Liver (tissue), 9 donors: Measurements from ENCODE around the gene EGFR. TPM values are rescaled to one million over a fixed set of nuclear protein-coding genes. Genes with fewer than 3 reads are reported as not detected.

Source experiments
- DNase-seq: peaks from one replicate; pipeline ENCODE4 v3.0.0-alpha.2; 2017; ENCODE audit warnings: low spot score
- H3K27ac ChIP-seq, 2 donors: one replicate each; pipeline ENCODE4 v1.7.0; 2013; ENCODE audit warnings: inconsistent platforms in 2 of 2, low read length in 2 of 2, control low read depth in 1 of 2, low read depth in 1 of 2, mild to moderate bottlenecking in 1 of 2
- H3K27me3 ChIP-seq, 4 donors: one replicate each; pipeline versions ENCODE4 v1.6.1 to v1.7.0; 2013; ENCODE audit warnings: low read length in 3 of 4, inconsistent platforms in 1 of 4, mild to moderate bottlenecking in 1 of 4, moderate library complexity in 1 of 4; ENCODE audit not compliant: control insufficient read depth in 4 of 4, insufficient read depth in 4 of 4
- H3K36me3 ChIP-seq, 4 donors: one replicate each; pipeline versions ENCODE4 v1.6.1 to v1.7.0; 2013; ENCODE audit warnings: low read length in 3 of 4, mild to moderate bottlenecking in 3 of 4, low read depth in 1 of 4, moderate library complexity in 1 of 4; ENCODE audit not compliant: control insufficient read depth in 4 of 4, insufficient read depth in 3 of 4
- H3K4me1 ChIP-seq, 4 donors: one replicate each; pipeline versions ENCODE4 v1.6.1 to v1.7.0; 2013; ENCODE audit warnings: low read length in 3 of 4, mild to moderate bottlenecking in 3 of 4, moderate library complexity in 1 of 4; ENCODE audit not compliant: control insufficient read depth in 4 of 4, insufficient read depth in 4 of 4
- H3K4me3 ChIP-seq, 3 donors: one replicate each; pipeline versions ENCODE4 v1.6.1 to v1.7.0; 2013; ENCODE audit warnings: low read length in 3 of 3, control low read depth in 1 of 3, low read depth in 1 of 3, mild to moderate bottlenecking in 1 of 3
- H3K9ac ChIP-seq, 2 donors: one replicate each; pipeline ENCODE4 v1.7.0; 2013; ENCODE audit warnings: low read length in 2 of 2, mild to moderate bottlenecking in 2 of 2, moderate library complexity in 2 of 2, control low read depth in 1 of 2, low read depth in 1 of 2
- H3K9me3 ChIP-seq, 4 donors: one replicate each; pipeline versions ENCODE4 v1.6.1 to v1.7.0; 2013; ENCODE audit warnings: low read length in 3 of 4; ENCODE audit not compliant: control insufficient read depth in 4 of 4
- EGR1 ChIP-seq, 2 donors: IDR thresholded peaks; 2 replicates each; pipeline ENCODE4 v1.6.1; 2016 to 2018; ENCODE audit warnings: antibody characterized with exemption in 2 of 2, low read depth in 2 of 2
- FOXA2 ChIP-seq: IDR thresholded peaks from 2 replicates; pipeline ENCODE4 v1.6.1; 2016; ENCODE audit warnings: antibody characterized with exemption
- GABPA ChIP-seq, 2 donors: IDR thresholded peaks in 1 of 2; conservative IDR thresholded peaks in 1 of 2; 2 replicates each; pipeline ENCODE4 v1.6.1; 2016; ENCODE audit warnings: antibody characterized with exemption in 2 of 2, mild to moderate bottlenecking in 1 of 2, moderate library complexity in 1 of 2
- HNF4A ChIP-seq, 2 donors: conservative IDR thresholded peaks; 2 replicates each; pipeline ENCODE4 v1.6.1; 2016; ENCODE audit warnings: antibody characterized with exemption in 2 of 2, mild to moderate bottlenecking in 2 of 2
- JUND ChIP-seq, 2 donors: IDR thresholded peaks; 2 replicates each; pipeline ENCODE4 v1.6.1; 2016; ENCODE audit warnings: antibody characterized with exemption in 2 of 2
- NR2F2 ChIP-seq: IDR thresholded peaks from 2 replicates; pipeline ENCODE4 v1.6.1; 2016; ENCODE audit warnings: antibody characterized with exemption
- RAD21 ChIP-seq, 2 donors: IDR thresholded peaks; 2 replicates each; pipeline ENCODE4 v1.6.1; 2016; ENCODE audit warnings: antibody characterized with exemption in 2 of 2, mild to moderate bottlenecking in 2 of 2
- SP1 ChIP-seq: IDR thresholded peaks from 2 replicates; pipeline ENCODE4 v1.6.1; 2018; ENCODE audit warnings: antibody characterized with exemption, mild to moderate bottlenecking
- TAF1 ChIP-seq: conservative IDR thresholded peaks from 2 replicates; pipeline ENCODE4 v1.6.1; 2016; ENCODE audit warnings: antibody characterized with exemption, mild to moderate bottlenecking
- WGBS: extraction: QIAGEN DNeasy Blood & Tissue Kit; methylation state at CpG from one replicate; pipeline ENCODE4 v1.1.7; 2013; 5-methylcytosine and 5-hydroxymethylcytosine counted together
- polyA plus RNA-seq, 2 donors: library from polyadenylated mRNA; stranded (reverse) in 1 of 2; unstranded in 1 of 2; fragments of 200-250 nt in 1 of 2; fragments of >200 nt in 1 of 2; fragmentation: Nextera tagmentation in 1 of 2; extraction: Ambion mirVana in 1 of 2; gene quantifications; one replicate each; pipeline versions ENCODE4 v1.2.1 to v1.2.3, GENCODE V29; 2013 to 2015
- total RNA-seq, 2 donors: library from RNA; depleted of rRNA; stranded (reverse); fragments of >200 nt; gene quantifications; one replicate each; pipeline ENCODE4 v1.2.3, GENCODE V29; 2014
- TF ChIP-seq, protein P1 (sequence below): IDR thresholded peaks from 2 replicates; pipeline ENCODE4 v1.6.1; 2016; ENCODE audit warnings: antibody characterized with exemption
- TF ChIP-seq, protein P2 (sequence below): fragments of 150-350 bp; IDR thresholded peaks from 2 replicates; pipeline ENCODE4 v1.5.1; 2017; ENCODE audit warnings: improper control_type of control experiment, low read depth, low read length; ENCODE audit not compliant: missing input control
- TF ChIP-seq, protein P3 (sequence below): IDR thresholded peaks from 2 replicates; pipeline ENCODE4 v1.6.1; 2016; ENCODE audit warnings: antibody characterized with exemption
- TF ChIP-seq, protein P4 (sequence below): IDR thresholded peaks from 2 replicates; pipeline ENCODE4 v1.6.1; 2016; ENCODE audit warnings: antibody characterized with exemption
- TF ChIP-seq, protein P5 (sequence below): IDR thresholded peaks from 2 replicates; pipeline ENCODE4 v1.6.1; 2016; ENCODE audit warnings: antibody characterized with exemption, mild to moderate bottlenecking
- donor health status: healthy.
- donor health status: healthy.
- donor health status: healthy.
- donor health status: healthy.
- donor health status: healthy.

EGFR gene
- total and polyA plus RNA-seq, 4 donors: 22.6 to 37.0 (median 27.7) TPM

DNA sequence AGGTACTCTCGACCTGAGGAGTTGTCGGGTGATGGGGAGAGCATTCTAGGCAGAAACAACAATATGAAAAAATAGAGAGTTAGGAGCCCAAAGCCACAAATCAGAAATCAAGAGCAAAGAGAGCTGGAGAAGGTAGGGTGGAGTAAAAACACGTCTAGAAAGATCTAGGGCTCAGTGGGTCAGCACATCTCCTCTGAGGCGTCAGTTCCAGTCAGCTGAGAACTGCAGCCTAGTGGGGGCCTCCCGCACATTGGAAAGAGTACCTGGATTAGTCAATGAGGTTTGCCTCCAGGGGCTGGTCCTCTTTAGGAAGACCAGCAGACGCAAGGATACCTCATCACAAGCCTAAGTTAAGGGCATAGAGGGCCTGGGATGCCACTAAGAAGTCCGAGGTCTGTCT lies 233.1 kb downstream of the EGFR start:
- Histone ChIP-seq H3K9me3 (no peaks in the 10 kb centered on the region), H3K4me3 (no peak overlapping the region), H3K4me1 (peaks cover 0 to 20% (median 12%) of the 10 kb centered on the region in 4 donors), H3K27me3 (no peaks in the 10 kb centered on the region), H3K27ac (no peak overlapping the region), H3K36me3 (no peaks in the 10 kb centered on the region), H3K9ac (no peak overlapping the region)
- 89% methylated on average over 7 of the region's 7 CpGs for WGBS
- TF ChIP-seq NR2F2 (no peak), RAD21 (IDR thresholded peaks at IDR 0.05) (no peak), HNF4A (conservative IDR thresholded peaks at IDR 0.05) (no peak), EGR1 (IDR thresholded peaks at IDR 0.05; ENCODE audit: low read depth in 2 of 2) (no peak), GABPA (IDR thresholded peaks at IDR 0.05 in 1 of 2, conservative IDR thresholded peaks at IDR 0.05 in 1 of 2) (no peak)
- TF ChIP-seq, protein P1, sequence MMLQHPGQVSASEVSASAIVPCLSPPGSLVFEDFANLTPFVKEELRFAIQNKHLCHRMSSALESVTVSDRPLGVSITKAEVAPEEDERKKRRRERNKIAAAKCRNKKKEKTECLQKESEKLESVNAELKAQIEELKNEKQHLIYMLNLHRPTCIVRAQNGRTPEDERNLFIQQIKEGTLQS: no peak
- TF ChIP-seq, protein P2, sequence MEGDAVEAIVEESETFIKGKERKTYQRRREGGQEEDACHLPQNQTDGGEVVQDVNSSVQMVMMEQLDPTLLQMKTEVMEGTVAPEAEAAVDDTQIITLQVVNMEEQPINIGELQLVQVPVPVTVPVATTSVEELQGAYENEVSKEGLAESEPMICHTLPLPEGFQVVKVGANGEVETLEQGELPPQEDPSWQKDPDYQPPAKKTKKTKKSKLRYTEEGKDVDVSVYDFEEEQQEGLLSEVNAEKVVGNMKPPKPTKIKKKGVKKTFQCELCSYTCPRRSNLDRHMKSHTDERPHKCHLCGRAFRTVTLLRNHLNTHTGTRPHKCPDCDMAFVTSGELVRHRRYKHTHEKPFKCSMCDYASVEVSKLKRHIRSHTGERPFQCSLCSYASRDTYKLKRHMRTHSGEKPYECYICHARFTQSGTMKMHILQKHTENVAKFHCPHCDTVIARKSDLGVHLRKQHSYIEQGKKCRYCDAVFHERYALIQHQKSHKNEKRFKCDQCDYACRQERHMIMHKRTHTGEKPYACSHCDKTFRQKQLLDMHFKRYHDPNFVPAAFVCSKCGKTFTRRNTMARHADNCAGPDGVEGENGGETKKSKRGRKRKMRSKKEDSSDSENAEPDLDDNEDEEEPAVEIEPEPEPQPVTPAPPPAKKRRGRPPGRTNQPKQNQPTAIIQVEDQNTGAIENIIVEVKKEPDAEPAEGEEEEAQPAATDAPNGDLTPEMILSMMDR: no peak
- TF ChIP-seq, protein P3, sequence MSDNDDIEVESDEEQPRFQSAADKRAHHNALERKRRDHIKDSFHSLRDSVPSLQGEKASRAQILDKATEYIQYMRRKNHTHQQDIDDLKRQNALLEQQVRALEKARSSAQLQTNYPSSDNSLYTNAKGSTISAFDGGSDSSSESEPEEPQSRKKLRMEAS: no peak
- TF ChIP-seq, protein P4, sequence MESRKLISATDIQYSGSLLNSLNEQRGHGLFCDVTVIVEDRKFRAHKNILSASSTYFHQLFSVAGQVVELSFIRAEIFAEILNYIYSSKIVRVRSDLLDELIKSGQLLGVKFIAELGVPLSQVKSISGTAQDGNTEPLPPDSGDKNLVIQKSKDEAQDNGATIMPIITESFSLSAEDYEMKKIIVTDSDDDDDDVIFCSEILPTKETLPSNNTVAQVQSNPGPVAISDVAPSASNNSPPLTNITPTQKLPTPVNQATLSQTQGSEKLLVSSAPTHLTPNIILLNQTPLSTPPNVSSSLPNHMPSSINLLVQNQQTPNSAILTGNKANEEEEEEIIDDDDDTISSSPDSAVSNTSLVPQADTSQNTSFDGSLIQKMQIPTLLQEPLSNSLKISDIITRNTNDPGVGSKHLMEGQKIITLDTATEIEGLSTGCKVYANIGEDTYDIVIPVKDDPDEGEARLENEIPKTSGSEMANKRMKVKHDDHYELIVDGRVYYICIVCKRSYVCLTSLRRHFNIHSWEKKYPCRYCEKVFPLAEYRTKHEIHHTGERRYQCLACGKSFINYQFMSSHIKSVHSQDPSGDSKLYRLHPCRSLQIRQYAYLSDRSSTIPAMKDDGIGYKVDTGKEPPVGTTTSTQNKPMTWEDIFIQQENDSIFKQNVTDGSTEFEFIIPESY: no peak
- TF ChIP-seq, protein P5, sequence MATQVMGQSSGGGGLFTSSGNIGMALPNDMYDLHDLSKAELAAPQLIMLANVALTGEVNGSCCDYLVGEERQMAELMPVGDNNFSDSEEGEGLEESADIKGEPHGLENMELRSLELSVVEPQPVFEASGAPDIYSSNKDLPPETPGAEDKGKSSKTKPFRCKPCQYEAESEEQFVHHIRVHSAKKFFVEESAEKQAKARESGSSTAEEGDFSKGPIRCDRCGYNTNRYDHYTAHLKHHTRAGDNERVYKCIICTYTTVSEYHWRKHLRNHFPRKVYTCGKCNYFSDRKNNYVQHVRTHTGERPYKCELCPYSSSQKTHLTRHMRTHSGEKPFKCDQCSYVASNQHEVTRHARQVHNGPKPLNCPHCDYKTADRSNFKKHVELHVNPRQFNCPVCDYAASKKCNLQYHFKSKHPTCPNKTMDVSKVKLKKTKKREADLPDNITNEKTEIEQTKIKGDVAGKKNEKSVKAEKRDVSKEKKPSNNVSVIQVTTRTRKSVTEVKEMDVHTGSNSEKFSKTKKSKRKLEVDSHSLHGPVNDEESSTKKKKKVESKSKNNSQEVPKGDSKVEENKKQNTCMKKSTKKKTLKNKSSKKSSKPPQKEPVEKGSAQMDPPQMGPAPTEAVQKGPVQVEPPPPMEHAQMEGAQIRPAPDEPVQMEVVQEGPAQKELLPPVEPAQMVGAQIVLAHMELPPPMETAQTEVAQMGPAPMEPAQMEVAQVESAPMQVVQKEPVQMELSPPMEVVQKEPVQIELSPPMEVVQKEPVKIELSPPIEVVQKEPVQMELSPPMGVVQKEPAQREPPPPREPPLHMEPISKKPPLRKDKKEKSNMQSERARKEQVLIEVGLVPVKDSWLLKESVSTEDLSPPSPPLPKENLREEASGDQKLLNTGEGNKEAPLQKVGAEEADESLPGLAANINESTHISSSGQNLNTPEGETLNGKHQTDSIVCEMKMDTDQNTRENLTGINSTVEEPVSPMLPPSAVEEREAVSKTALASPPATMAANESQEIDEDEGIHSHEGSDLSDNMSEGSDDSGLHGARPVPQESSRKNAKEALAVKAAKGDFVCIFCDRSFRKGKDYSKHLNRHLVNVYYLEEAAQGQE: no peak
- DNase-seq: no peak

DNA sequence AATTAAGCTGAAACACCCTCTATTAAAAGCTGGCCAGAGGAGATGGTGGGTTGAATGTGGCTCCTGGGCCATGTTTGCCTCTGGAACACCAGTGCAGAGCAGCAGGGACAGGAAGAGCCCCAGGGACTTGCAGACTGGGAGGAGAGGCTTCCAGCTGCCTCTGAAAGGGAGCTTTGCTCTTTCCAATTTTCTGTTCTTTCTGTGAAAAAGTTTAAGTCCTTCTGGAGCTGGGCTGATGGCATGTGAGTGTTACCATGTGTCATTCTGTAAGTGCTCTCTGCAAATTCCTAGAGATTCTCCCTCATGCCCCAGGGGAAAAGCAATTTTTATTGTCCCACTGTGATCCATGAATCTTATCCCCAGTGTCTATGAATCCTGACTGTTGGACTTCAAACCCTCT lies 233.6 kb downstream of the EGFR start:
- no peaks in the 10 kb centered on the region for H3K36me3 ChIP-seq
- TF ChIP-seq, protein P4: no peak
- no peak for TF ChIP-seq TAF1
- TF ChIP-seq GABPA (IDR thresholded peaks at IDR 0.05 in 1 of 2, conservative IDR thresholded peaks at IDR 0.05 in 1 of 2): no peak
- TF ChIP-seq JUND (IDR thresholded peaks at IDR 0.05): no peak
- TF ChIP-seq FOXA2: no peak
- no peak for TF ChIP-seq EGR1 (IDR thresholded peaks at IDR 0.05; ENCODE audit: low read depth in 2 of 2)
- TF ChIP-seq, protein P1: no peak
- TF ChIP-seq NR2F2: no peak
- TF ChIP-seq SP1: no peak
- H3K4me3 ChIP-seq: no peak overlapping the region
- H3K9ac ChIP-seq: no peak overlapping the region
- no peak overlapping the region for H3K27ac ChIP-seq
- no peaks in the 10 kb centered on the region for H3K9me3 ChIP-seq
- DNase-seq: no peak
- no peaks in the 10 kb centered on the region for H3K27me3 ChIP-seq
- peaks cover 0 to 20% (median 12%) of the 10 kb centered on the region in 4 donors for H3K4me1 ChIP-seq
